Measurements from ENCODE around the gene PRXL2A.
A peak's percentile ranks its signal among the peaks of the same experiment; 100 is the strongest.

The PRXL2A gene

GRCh38 chr10:80382989-80383388 lies 25.4 kb upstream of the PRXL2A start:
- H4K20me1 ChIP-seq: no peaks in the 10 kb centered on the region
- no peaks in the 10 kb centered on the region for H3K36me3 ChIP-seq
- peak overlapping the region in 1 of 11 experiments; percentile 14; a peak in 1 of 22 replicates for H3K9ac ChIP-seq
- no peaks in the 10 kb centered on the region for H3K9me3 ChIP-seq (replicated peaks in 1 of 11)
- no peak overlapping the region for H3K4me3 ChIP-seq
- H3K27me3 ChIP-seq: no peaks in the 10 kb centered on the region
- TF ChIP-seq Cebpa-rat (IDR thresholded peaks at IDR 0.05): no peak
- peaks cover 6 to 41% (median 20%) of the 10 kb centered on the region in 10 experiments for H3K4me1 ChIP-seq
- H3K27ac ChIP-seq: peak overlapping the region in 1 of 11 experiments; percentile 34; a peak in 1 of 22 replicates
- peak overlapping the region in 10 of 11 experiments; percentile 8 to 61 (median 24); a peak in 9 of 22 replicates for H3K4me2 ChIP-seq

GRCh38 chr10:80390740-80391139 lies 17.6 kb upstream of the PRXL2A start:
- TF ChIP-seq Cebpa-rat (IDR thresholded peaks at IDR 0.05): no peak
- Histone ChIP-seq H3K9me3 (replicated peaks in 1 of 11) (no peaks in the 10 kb centered on the region), H3K4me1 (peaks cover 9 to 46% (median 18%) of the 10 kb centered on the region in 10 experiments; a peak in 19 of 20 replicates), H3K27ac (no peak overlapping the region), H3K4me3 (no peak overlapping the region), H3K27me3 (no peaks in the 10 kb centered on the region), H4K20me1 (no peaks in the 10 kb centered on the region), H3K9ac (no peak overlapping the region), H3K36me3 (no peaks in the 10 kb centered on the region), H3K4me2 (no peak overlapping the region)

- Histone ChIP-seq H3K9me3 (replicated peaks in 1 of 11) (no peaks in the 10 kb centered on the region), H3K4me2 (no peak overlapping the region; a peak in 1 of 22 replicates), H3K9ac (no peak overlapping the region), H3K27ac (no peak overlapping the region), H3K27me3 (no peaks in the 10 kb centered on the region), H3K36me3 (no peaks in the 10 kb centered on the region), H3K4me1 (peaks cover 9 to 34% (median 18%) of the 10 kb centered on the region in 10 experiments; a peak in 19 of 20 replicates), H3K4me3 (no peak overlapping the region), H4K20me1 (no peaks in the 10 kb centered on the region)
- TF ChIP-seq Cebpa-rat (IDR thresholded peaks at IDR 0.05): peak in 2 of 11 experiments; percentile 15 to 21; a peak in 2 of 22 replicates
Observed at GRCh38 chr10:80392250-80392649, 16.1 kb upstream of the PRXL2A start.

- Histone ChIP-seq H3K27me3 (no peaks in the 10 kb centered on the region), H3K4me1 (peaks cover 0 to 13% (median 1%) of the 10 kb centered on the region in 10 experiments; a peak in 9 of 20 replicates), H3K4me2 (no peak overlapping the region), H3K9ac (no peak overlapping the region), H4K20me1 (no peaks in the 10 kb centered on the region), H3K9me3 (replicated peaks in 1 of 11) (no peaks in the 10 kb centered on the region), H3K4me3 (no peak overlapping the region), H3K36me3 (no peaks in the 10 kb centered on the region), H3K27ac (no peak overlapping the region)
- TF ChIP-seq Cebpa-rat (IDR thresholded peaks at IDR 0.05): no peak
Observed at GRCh38 chr10:80394358-80394916, 13.9 kb upstream of the PRXL2A start.

- Histone ChIP-seq H3K9me3 (replicated peaks in 1 of 11) (no peaks in the 10 kb centered on the region), H4K20me1 (no peaks in the 10 kb centered on the region), H3K4me1 (peaks cover 0 to 6% (median 0%) of the 10 kb centered on the region in 10 experiments; a peak in 3 of 20 replicates), H3K27me3 (no peaks in the 10 kb centered on the region), H3K4me3 (no peak overlapping the region), H3K4me2 (no peak overlapping the region), H3K36me3 (no peaks in the 10 kb centered on the region), H3K9ac (no peak overlapping the region), H3K27ac (no peak overlapping the region)
- no peak for TF ChIP-seq Cebpa-rat (IDR thresholded peaks at IDR 0.05)
Observed at GRCh38 chr10:80397014-80397413, 11.3 kb upstream of the PRXL2A start.

- no peak overlapping the region for H3K27ac ChIP-seq
- H3K36me3 ChIP-seq: no peaks in the 10 kb centered on the region
- H3K9ac ChIP-seq: no peak overlapping the region
- H3K4me2 ChIP-seq: no peak overlapping the region
- H3K9me3 ChIP-seq (replicated peaks in 1 of 11): no peaks in the 10 kb centered on the region
- no peak for TF ChIP-seq Cebpa-rat (IDR thresholded peaks at IDR 0.05)
- no peak overlapping the region for H3K4me3 ChIP-seq
- no peaks in the 10 kb centered on the region for H4K20me1 ChIP-seq
- H3K4me1 ChIP-seq: peaks cover 0 to under 1% (median 0%) of the 10 kb centered on the region in 10 experiments; a peak in 1 of 20 replicates
- H3K27me3 ChIP-seq: no peaks in the 10 kb centered on the region
Observed at GRCh38 chr10:80400136-80400804, 8.1 kb upstream of the PRXL2A start.

- no peaks in the 10 kb centered on the region for H3K36me3 ChIP-seq
- no peak overlapping the region for H3K27ac ChIP-seq
- H3K4me1 ChIP-seq: peaks cover 19 to 34% (median 26%) of the 10 kb centered on the region in 10 experiments
- no peaks in the 10 kb centered on the region; a peak in 2 of 22 replicates for H4K20me1 ChIP-seq
- H3K9ac ChIP-seq: no peak overlapping the region
- no peaks in the 10 kb centered on the region for H3K9me3 ChIP-seq (replicated peaks in 1 of 11)
- H3K27me3 ChIP-seq: no peaks in the 10 kb centered on the region
- H3K4me2 ChIP-seq: no peak overlapping the region
- H3K4me3 ChIP-seq: no peak overlapping the region
- TF ChIP-seq Cebpa-rat (IDR thresholded peaks at IDR 0.05): no peak
Observed at GRCh38 chr10:80405035-80405434, 3.3 kb upstream of the PRXL2A start.

- Histone ChIP-seq H3K27ac (no peak overlapping the region), H3K4me1 (peaks cover 23 to 40% (median 32%) of the 10 kb centered on the region in 10 experiments), H3K9ac (no peak overlapping the region), H3K9me3 (replicated peaks in 1 of 11) (no peaks in the 10 kb centered on the region), H3K4me3 (no peak overlapping the region), H3K4me2 (peak overlapping the region in 4 of 11 experiments; percentile 11 to 36 (median 16); a peak in 6 of 22 replicates), H4K20me1 (peaks cover 0 to under 1% (median 0%) of the 10 kb centered on the region in 11 experiments; a peak in 2 of 22 replicates), H3K27me3 (no peaks in the 10 kb centered on the region), H3K36me3 (peaks cover 0 to 5% (median 0%) of the 10 kb centered on the region in 11 experiments; a peak in 1 of 22 replicates)
- no peak for TF ChIP-seq Cebpa-rat (IDR thresholded peaks at IDR 0.05)
Observed at GRCh38 chr10:80405626-80406025, 2.7 kb upstream of the PRXL2A start.

- Histone ChIP-seq H3K9ac (no peak overlapping the region), H3K27me3 (no peaks in the 10 kb centered on the region), H3K27ac (no peak overlapping the region), H3K9me3 (replicated peaks in 1 of 11) (no peaks in the 10 kb centered on the region), H3K4me1 (peaks cover 29 to 46% (median 38%) of the 10 kb centered on the region in 10 experiments), H3K4me3 (no peak overlapping the region), H4K20me1 (peaks cover 0 to 6% (median 0%) of the 10 kb centered on the region in 11 experiments; a peak in 3 of 22 replicates), H3K4me2 (peak overlapping the region in 6 of 11 experiments; percentile 3 to 36 (median 20); a peak in 7 of 22 replicates), H3K36me3 (peaks cover 0 to 9% (median 0%) of the 10 kb centered on the region in 11 experiments; a peak in 1 of 22 replicates)
- no peak for TF ChIP-seq Cebpa-rat (IDR thresholded peaks at IDR 0.05)
Observed at GRCh38 chr10:80406204-80406603, 2.1 kb upstream of the PRXL2A start.
